NT2/D1 (cell line): ENCODE measurements around the gene RPH3AL.
"Not testable (repeated sequence)": the region's sequence is repeated elsewhere in the genome, so short reads cannot be mapped to it uniquely, and the experiment has no call there.

Experiments
- YY1 ChIP-seq: IDR thresholded peaks from 2 replicates; pipeline ENCODE4 v1.6.1; 2011; ENCODE audit not compliant: insufficient read length, insufficient read depth
- ZNF274 ChIP-seq: IDR thresholded peaks from 2 replicates; pipeline ENCODE4 v1.6.1; 2011; ENCODE audit warnings: mild to moderate bottlenecking, low read depth, low read length

DNA sequence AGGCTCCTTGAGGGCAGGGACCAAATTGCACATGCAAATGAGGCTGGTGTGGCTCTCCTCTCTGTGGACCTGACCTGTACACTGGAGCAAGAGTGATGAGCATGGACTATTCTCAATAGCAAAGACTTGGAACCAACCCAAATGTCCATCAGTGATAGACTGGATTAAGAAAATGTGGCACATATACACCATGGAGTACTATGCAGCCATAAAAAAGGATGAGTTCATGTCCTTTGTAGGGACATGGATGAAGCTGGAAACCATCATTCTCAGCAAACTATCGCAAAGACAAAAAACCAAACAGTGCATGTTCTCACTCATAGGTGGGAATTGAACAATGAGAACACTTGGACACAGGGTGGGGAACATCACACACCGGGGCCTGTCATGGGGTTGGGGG, 128.0 kb downstream of the RPH3AL start:
- TF ChIP-seq ZNF274, YY1: not testable (repeated sequence)
